Astrocyte (in vitro differentiated cells and primary cell): ENCODE measurements around the gene MYCBPAP. TPM values are rescaled to one million over a fixed set of nuclear protein-coding genes. Genes with fewer than 3 reads are reported as not detected.

ENCODE experiments used
- DNase-seq: peaks from one replicate; pipeline ENCODE4 v3.0.0-alpha.2; 2010; ENCODE audit warnings: low read depth
- FAIRE-seq: peaks from 2 replicates; lab custom pipeline; 2011; peaks lifted over from hg19 to GRCh38; lab: Jason Lieb, UNC
- H2AFZ ChIP-seq: 2 replicates; pipeline ENCODE4 v1.6.0; 2012; ENCODE audit warnings: low read depth, low read length, inconsistent platforms
- H3K27ac ChIP-seq: 2 replicates; pipeline ENCODE4 v1.5.1; 2011; ENCODE audit warnings: low read depth, low read length, inconsistent platforms
- H3K27me3 ChIP-seq: 2 replicates; pipeline ENCODE4 v1.6.0; 2011; ENCODE audit warnings: low read length, inconsistent platforms; ENCODE audit not compliant: insufficient read depth
- H3K36me3 ChIP-seq: 2 replicates; pipeline ENCODE4 v1.5.1; 2011; ENCODE audit warnings: low read length, inconsistent platforms; ENCODE audit not compliant: insufficient read depth
- H3K4me1 ChIP-seq: 2 replicates; pipeline ENCODE4 v1.5.1; 2011; ENCODE audit warnings: low read length, inconsistent platforms; ENCODE audit not compliant: insufficient read depth
- H3K4me2 ChIP-seq: 2 replicates; pipeline ENCODE4 v1.6.0; 2012; ENCODE audit warnings: low read length, inconsistent platforms
- H3K4me3 ChIP-seq: 2 replicates; pipeline ENCODE4 v1.5.1; 2011; ENCODE audit warnings: low read depth, mild to moderate bottlenecking, low read length, inconsistent platforms; ENCODE audit not compliant: insufficient read depth
- H3K79me2 ChIP-seq: 2 replicates; pipeline ENCODE4 v1.6.0; 2012; ENCODE audit warnings: mild to moderate bottlenecking, low read length, inconsistent platforms; ENCODE audit not compliant: insufficient read depth
- H3K9ac ChIP-seq: 2 replicates; pipeline ENCODE4 v1.6.0; 2012; ENCODE audit warnings: mild to moderate bottlenecking, low read length, inconsistent platforms
- H3K9me3 ChIP-seq: 2 replicates; pipeline ENCODE4 v1.5.1; 2012; ENCODE audit warnings: low read depth, mild to moderate bottlenecking, low read length, inconsistent platforms; ENCODE audit not compliant: insufficient read depth
- H4K20me1 ChIP-seq: 2 replicates; pipeline ENCODE4 v1.6.0; 2012; ENCODE audit warnings: low read length, inconsistent platforms; ENCODE audit not compliant: insufficient read depth
- H3K27ac Mint-ChIP-seq: one replicate; pipeline ENCODE4 v1.8.0; 2021; ENCODE audit warnings: mild to moderate bottlenecking, mixed read lengths; ENCODE audit not compliant: unreplicated experiment
- H3K27me3 Mint-ChIP-seq: one replicate; pipeline ENCODE4 v1.8.0; 2021; ENCODE audit warnings: low read depth, mixed read lengths; ENCODE audit not compliant: unreplicated experiment
- H3K36me3 Mint-ChIP-seq: one replicate; pipeline ENCODE4 v1.8.0; 2021; ENCODE audit warnings: low read depth, mixed read lengths; ENCODE audit not compliant: unreplicated experiment
- H3K4me1 Mint-ChIP-seq: one replicate; pipeline ENCODE4 v1.8.0; 2021; ENCODE audit warnings: low read depth, mixed read lengths; ENCODE audit not compliant: unreplicated experiment
- H3K4me3 Mint-ChIP-seq: one replicate; pipeline ENCODE4 v1.8.0; 2021; ENCODE audit warnings: mild to moderate bottlenecking, moderate library complexity, mixed read lengths; ENCODE audit not compliant: unreplicated experiment
- H3K9me3 Mint-ChIP-seq: one replicate; pipeline ENCODE4 v1.8.0; 2021; ENCODE audit warnings: mild to moderate bottlenecking, mixed read lengths; ENCODE audit not compliant: unreplicated experiment
- EZH2 ChIP-seq: IDR thresholded peaks from 2 replicates; pipeline ENCODE4 v1.6.1; 2012; ENCODE audit warnings: mild to moderate bottlenecking, low read length, inconsistent platforms; ENCODE audit not compliant: insufficient read depth
- total RNA-seq: library from RNA; stranded (reverse); gene quantifications from 2 replicates; pipeline ENCODE4 v1.2.1, GENCODE V29; 2021
- TF ChIP-seq, protein P1 (sequence below): IDR thresholded peaks from 2 replicates; pipeline ENCODE4 v1.5.1; 2011; ENCODE audit warnings: low read depth, mild to moderate bottlenecking, inconsistent platforms, low read length, moderate library complexity; ENCODE audit not compliant: insufficient read depth

MYCBPAP gene
- total RNA-seq, 1 donor from 2014 or later, result 1.4 TPM

GRCh38 chr17:50569592-50569991 lies 61.4 kb downstream of the MYCBPAP start:
- H3K4me1 ChIP-seq, result no peaks in the 10 kb centered on the region
- no peak overlapping the region for H3K4me2 ChIP-seq
- no peaks in the 10 kb centered on the region for H3K9me3 ChIP-seq
- H3K36me3 Mint-ChIP-seq, result peaks cover 5% of the 10 kb centered on the region
- H3K79me2 ChIP-seq, result no peaks in the 10 kb centered on the region
- H2AFZ ChIP-seq, result no peak overlapping the region
- H3K36me3 ChIP-seq, result no peaks in the 10 kb centered on the region
- H3K9me3 Mint-ChIP-seq, result no peaks in the 10 kb centered on the region
- H3K27me3 Mint-ChIP-seq, result peaks cover 64% of the 10 kb centered on the region
- FAIRE-seq, result no peak
- no peak overlapping the region for H3K27ac ChIP-seq
- TF ChIP-seq EZH2, result no peak
- TF ChIP-seq, protein P1, sequence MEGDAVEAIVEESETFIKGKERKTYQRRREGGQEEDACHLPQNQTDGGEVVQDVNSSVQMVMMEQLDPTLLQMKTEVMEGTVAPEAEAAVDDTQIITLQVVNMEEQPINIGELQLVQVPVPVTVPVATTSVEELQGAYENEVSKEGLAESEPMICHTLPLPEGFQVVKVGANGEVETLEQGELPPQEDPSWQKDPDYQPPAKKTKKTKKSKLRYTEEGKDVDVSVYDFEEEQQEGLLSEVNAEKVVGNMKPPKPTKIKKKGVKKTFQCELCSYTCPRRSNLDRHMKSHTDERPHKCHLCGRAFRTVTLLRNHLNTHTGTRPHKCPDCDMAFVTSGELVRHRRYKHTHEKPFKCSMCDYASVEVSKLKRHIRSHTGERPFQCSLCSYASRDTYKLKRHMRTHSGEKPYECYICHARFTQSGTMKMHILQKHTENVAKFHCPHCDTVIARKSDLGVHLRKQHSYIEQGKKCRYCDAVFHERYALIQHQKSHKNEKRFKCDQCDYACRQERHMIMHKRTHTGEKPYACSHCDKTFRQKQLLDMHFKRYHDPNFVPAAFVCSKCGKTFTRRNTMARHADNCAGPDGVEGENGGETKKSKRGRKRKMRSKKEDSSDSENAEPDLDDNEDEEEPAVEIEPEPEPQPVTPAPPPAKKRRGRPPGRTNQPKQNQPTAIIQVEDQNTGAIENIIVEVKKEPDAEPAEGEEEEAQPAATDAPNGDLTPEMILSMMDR, result no peak
- no peak overlapping the region for H3K27ac Mint-ChIP-seq
- H4K20me1 ChIP-seq, result no peaks in the 10 kb centered on the region
- peaks cover 25% of the 10 kb centered on the region for H3K27me3 ChIP-seq
- no peak overlapping the region for H3K9ac ChIP-seq
- no peak overlapping the region for H3K4me3 ChIP-seq
- H3K4me3 Mint-ChIP-seq, result no peak overlapping the region
- no peak for DNase-seq
- H3K4me1 Mint-ChIP-seq, result peaks cover 11% of the 10 kb centered on the region

GRCh38 chr17:50570032-50570431 lies 61.8 kb downstream of the MYCBPAP start:
- Mint-ChIP-seq H3K4me3 (no peak overlapping the region), H3K36me3 (peaks cover 5% of the 10 kb centered on the region), H3K27me3 (peaks cover 65% of the 10 kb centered on the region), H3K27ac (no peak overlapping the region), H3K4me1 (peaks cover 9% of the 10 kb centered on the region), H3K9me3 (no peaks in the 10 kb centered on the region)
- H3K4me3 ChIP-seq, result no peak overlapping the region
- FAIRE-seq (no peak), DNase-seq (no peak)
- no peaks in the 10 kb centered on the region for H3K9me3 ChIP-seq
- no peak overlapping the region for H3K9ac ChIP-seq
- H2AFZ ChIP-seq, result no peak overlapping the region
- no peaks in the 10 kb centered on the region for H3K36me3 ChIP-seq
- no peaks in the 10 kb centered on the region for H3K4me1 ChIP-seq
- no peak overlapping the region for H3K4me2 ChIP-seq
- H3K27ac ChIP-seq, result no peak overlapping the region
- H3K79me2 ChIP-seq, result no peaks in the 10 kb centered on the region
- TF ChIP-seq, protein P1, result no peak
- no peak for TF ChIP-seq EZH2
- no peaks in the 10 kb centered on the region for H4K20me1 ChIP-seq
- H3K27me3 ChIP-seq, result peaks cover 23% of the 10 kb centered on the region

DNA sequence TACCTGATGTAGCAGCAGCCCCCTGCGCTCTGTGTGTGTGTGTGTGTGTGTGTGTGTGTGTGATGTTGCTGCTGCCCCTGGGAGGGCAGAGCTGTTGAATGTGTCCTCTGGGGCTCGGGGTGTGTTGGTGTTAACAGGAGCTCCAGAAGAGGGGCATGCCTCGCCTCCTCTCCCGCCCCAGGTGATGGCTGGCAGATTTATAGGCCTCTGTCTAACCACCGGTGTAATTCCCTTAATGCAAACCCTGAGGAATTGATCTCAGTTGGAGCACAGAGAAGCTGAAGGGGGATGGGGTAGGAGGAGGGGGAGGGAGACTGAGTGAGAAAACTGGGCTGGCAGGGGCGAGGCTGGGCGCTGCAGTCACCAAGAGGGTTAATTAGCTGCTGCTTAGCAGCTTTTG lies 62.3 kb downstream of the MYCBPAP start:
- Histone ChIP-seq H3K9me3 (no peaks in the 10 kb centered on the region), H2AFZ (no peak overlapping the region), H3K27ac (no peak overlapping the region), H3K4me2 (no peak overlapping the region), H3K79me2 (no peaks in the 10 kb centered on the region), H3K36me3 (no peaks in the 10 kb centered on the region), H3K4me1 (no peaks in the 10 kb centered on the region), H4K20me1 (no peaks in the 10 kb centered on the region), H3K9ac (no peak overlapping the region), H3K4me3 (no peak overlapping the region), H3K27me3 (peaks cover 21% of the 10 kb centered on the region)
- TF ChIP-seq EZH2, result no peak
- TF ChIP-seq, protein P1, result no peak
- DNase-seq (no peak), FAIRE-seq (no peak)
- peaks cover 5% of the 10 kb centered on the region for H3K36me3 Mint-ChIP-seq
- H3K27ac Mint-ChIP-seq, result no peak overlapping the region
- peaks cover 8% of the 10 kb centered on the region for H3K4me1 Mint-ChIP-seq
- H3K27me3 Mint-ChIP-seq, result peaks cover 64% of the 10 kb centered on the region
- no peak overlapping the region for H3K4me3 Mint-ChIP-seq
- no peaks in the 10 kb centered on the region for H3K9me3 Mint-ChIP-seq
